HG03108 (cell line): Measurements from ENCODE around the gene HDHD3.
"Not testable (repeated sequence)": the region's sequence is repeated elsewhere in the genome, so short reads cannot be mapped to it uniquely, and the experiment has no call there.

Source experiments
- ATAC-seq: cut with Tn5 transposase; IDR thresholded peaks from one replicate; pipeline ENCODE4 v1.9.1; 2021; ENCODE audit warnings: moderate library complexity; ENCODE audit not compliant: unreplicated experiment

HDHD3 gene

GRCh38 chr9:113376634-113377567 lies at the start of gene HDHD3:
TSS of gene HDHD3 (minus strand) at chr9:113376986. CDS start at chr9:113374354, 2,632 bp downstream.
- ATAC-seq: peak; percentile 81

- no peak for ATAC-seq
Observed at GRCh38 chr9:113425072-113425471, 48.3 kb upstream of the HDHD3 start.

- no peak for ATAC-seq
Observed at GRCh38 chr9:113421726-113422125, 44.9 kb upstream of the HDHD3 start.

- ATAC-seq: no peak
Observed at GRCh38 chr9:113417370-113417769, 40.6 kb upstream of the HDHD3 start.

- peak; percentile 94 for ATAC-seq
Observed at GRCh38 chr9:113416149-113416721, 39.4 kb upstream of the HDHD3 start.

GRCh38 chr9:113410207-113410864 lies 33.5 kb upstream of the HDHD3 start, which contains the start of the genes C9orf43 and POLE3:
TSS of gene C9orf43 (plus strand) at chr9:113410747. CDS start at chr9:113413494, 2,747 bp downstream.
TSS of gene POLE3 (minus strand) at chr9:113410675. CDS start at chr9:113410293, 382 bp downstream.
- peak; percentile 91 for ATAC-seq

- no peak for ATAC-seq
Observed at GRCh38 chr9:113409883-113410206, 33.1 kb upstream of the HDHD3 start.

GRCh38 chr9:113409481-113409880 lies 32.7 kb upstream of the HDHD3 start:
- no peak for ATAC-seq

GRCh38 chr9:113406873-113407511 lies 30.2 kb upstream of the HDHD3 start:
- ATAC-seq: not testable (repeated sequence)

- not testable (repeated sequence) for ATAC-seq
Observed at GRCh38 chr9:113406353-113406752, 29.6 kb upstream of the HDHD3 start.

- ATAC-seq: no peak
Observed at GRCh38 chr9:113403646-113404045, 26.9 kb upstream of the HDHD3 start.

GRCh38 chr9:113401027-113401792 lies 24.4 kb upstream of the HDHD3 start, which contains the start of gene ALAD:
TSS of gene ALAD (minus strand) at chr9:113401284. CDS start at chr9:113393559, 7,725 bp downstream.
- peak; percentile 99 for ATAC-seq

- ATAC-seq: no peak
Observed at GRCh38 chr9:113399646-113400200, 22.9 kb upstream of the HDHD3 start.

- ATAC-seq: no peak
Observed at GRCh38 chr9:113398796-113399195, 22.0 kb upstream of the HDHD3 start.

- ATAC-seq: no peak
Observed at GRCh38 chr9:113397203-113397631, 20.4 kb upstream of the HDHD3 start.

GRCh38 chr9:113395000-113395861 lies 18.4 kb upstream of the HDHD3 start:
- ATAC-seq: no peak

GRCh38 chr9:113393281-113393680 lies 16.5 kb upstream of the HDHD3 start:
- ATAC-seq: no peak

- ATAC-seq: no peak
Observed at GRCh38 chr9:113391917-113392316, 15.1 kb upstream of the HDHD3 start.
